Liver (tissue), 3 donors: Measurements from ENCODE around the gene UNC13C.

ENCODE experiments used
- ATF3 ChIP-seq: IDR thresholded peaks from 2 replicates; pipeline ENCODE4 v1.6.1; 2016; ENCODE audit warnings: antibody characterized with exemption
- CTCF ChIP-seq: fragments of 150-350 bp; IDR thresholded peaks from 2 replicates; pipeline ENCODE4 v1.5.1; 2017; ENCODE audit warnings: improper control_type of control experiment, low read depth, low read length; ENCODE audit not compliant: missing input control
- EGR1 ChIP-seq, 2 donors: IDR thresholded peaks; 2 replicates each; pipeline ENCODE4 v1.6.1; 2016 to 2018; ENCODE audit warnings: antibody characterized with exemption in 2 of 2, low read depth in 2 of 2
- HNF4G ChIP-seq: IDR thresholded peaks from 2 replicates; pipeline ENCODE4 v1.6.1; 2016; ENCODE audit warnings: antibody characterized with exemption
- RAD21 ChIP-seq, 2 donors: IDR thresholded peaks; 2 replicates each; pipeline ENCODE4 v1.6.1; 2016; ENCODE audit warnings: antibody characterized with exemption in 2 of 2, mild to moderate bottlenecking in 2 of 2
- SP1 ChIP-seq: IDR thresholded peaks from 2 replicates; pipeline ENCODE4 v1.6.1; 2018; ENCODE audit warnings: antibody characterized with exemption, mild to moderate bottlenecking
- TAF1 ChIP-seq: conservative IDR thresholded peaks from 2 replicates; pipeline ENCODE4 v1.6.1; 2016; ENCODE audit warnings: antibody characterized with exemption, mild to moderate bottlenecking
- TF ChIP-seq, protein P1 (sequence below): IDR thresholded peaks from 2 replicates; pipeline ENCODE4 v1.6.1; 2016; ENCODE audit warnings: antibody characterized with exemption
- TF ChIP-seq, protein P2 (sequence below): IDR thresholded peaks from 2 replicates; pipeline ENCODE4 v1.6.1; 2016; ENCODE audit warnings: antibody characterized with exemption
- TF ChIP-seq, protein P3 (sequence below): IDR thresholded peaks from 2 replicates; pipeline ENCODE4 v1.6.1; 2016; ENCODE audit warnings: antibody characterized with exemption, mild to moderate bottlenecking
- donor health status: healthy.
- donor health status: healthy.

GRCh38 chr15:54660356-54660755 is 682.1 kb downstream of the UNC13C start:
- TF ChIP-seq CTCF (no peak), ATF3 (no peak), TAF1 (no peak), EGR1 (IDR thresholded peaks at IDR 0.05; ENCODE audit: low read depth in 2 of 2) (no peak), RAD21 (IDR thresholded peaks at IDR 0.05) (no peak), SP1 (no peak), HNF4G (no peak)
- TF ChIP-seq, protein P1, sequence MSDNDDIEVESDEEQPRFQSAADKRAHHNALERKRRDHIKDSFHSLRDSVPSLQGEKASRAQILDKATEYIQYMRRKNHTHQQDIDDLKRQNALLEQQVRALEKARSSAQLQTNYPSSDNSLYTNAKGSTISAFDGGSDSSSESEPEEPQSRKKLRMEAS = no peak
- TF ChIP-seq, protein P2, sequence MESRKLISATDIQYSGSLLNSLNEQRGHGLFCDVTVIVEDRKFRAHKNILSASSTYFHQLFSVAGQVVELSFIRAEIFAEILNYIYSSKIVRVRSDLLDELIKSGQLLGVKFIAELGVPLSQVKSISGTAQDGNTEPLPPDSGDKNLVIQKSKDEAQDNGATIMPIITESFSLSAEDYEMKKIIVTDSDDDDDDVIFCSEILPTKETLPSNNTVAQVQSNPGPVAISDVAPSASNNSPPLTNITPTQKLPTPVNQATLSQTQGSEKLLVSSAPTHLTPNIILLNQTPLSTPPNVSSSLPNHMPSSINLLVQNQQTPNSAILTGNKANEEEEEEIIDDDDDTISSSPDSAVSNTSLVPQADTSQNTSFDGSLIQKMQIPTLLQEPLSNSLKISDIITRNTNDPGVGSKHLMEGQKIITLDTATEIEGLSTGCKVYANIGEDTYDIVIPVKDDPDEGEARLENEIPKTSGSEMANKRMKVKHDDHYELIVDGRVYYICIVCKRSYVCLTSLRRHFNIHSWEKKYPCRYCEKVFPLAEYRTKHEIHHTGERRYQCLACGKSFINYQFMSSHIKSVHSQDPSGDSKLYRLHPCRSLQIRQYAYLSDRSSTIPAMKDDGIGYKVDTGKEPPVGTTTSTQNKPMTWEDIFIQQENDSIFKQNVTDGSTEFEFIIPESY = no peak
- TF ChIP-seq, protein P3, sequence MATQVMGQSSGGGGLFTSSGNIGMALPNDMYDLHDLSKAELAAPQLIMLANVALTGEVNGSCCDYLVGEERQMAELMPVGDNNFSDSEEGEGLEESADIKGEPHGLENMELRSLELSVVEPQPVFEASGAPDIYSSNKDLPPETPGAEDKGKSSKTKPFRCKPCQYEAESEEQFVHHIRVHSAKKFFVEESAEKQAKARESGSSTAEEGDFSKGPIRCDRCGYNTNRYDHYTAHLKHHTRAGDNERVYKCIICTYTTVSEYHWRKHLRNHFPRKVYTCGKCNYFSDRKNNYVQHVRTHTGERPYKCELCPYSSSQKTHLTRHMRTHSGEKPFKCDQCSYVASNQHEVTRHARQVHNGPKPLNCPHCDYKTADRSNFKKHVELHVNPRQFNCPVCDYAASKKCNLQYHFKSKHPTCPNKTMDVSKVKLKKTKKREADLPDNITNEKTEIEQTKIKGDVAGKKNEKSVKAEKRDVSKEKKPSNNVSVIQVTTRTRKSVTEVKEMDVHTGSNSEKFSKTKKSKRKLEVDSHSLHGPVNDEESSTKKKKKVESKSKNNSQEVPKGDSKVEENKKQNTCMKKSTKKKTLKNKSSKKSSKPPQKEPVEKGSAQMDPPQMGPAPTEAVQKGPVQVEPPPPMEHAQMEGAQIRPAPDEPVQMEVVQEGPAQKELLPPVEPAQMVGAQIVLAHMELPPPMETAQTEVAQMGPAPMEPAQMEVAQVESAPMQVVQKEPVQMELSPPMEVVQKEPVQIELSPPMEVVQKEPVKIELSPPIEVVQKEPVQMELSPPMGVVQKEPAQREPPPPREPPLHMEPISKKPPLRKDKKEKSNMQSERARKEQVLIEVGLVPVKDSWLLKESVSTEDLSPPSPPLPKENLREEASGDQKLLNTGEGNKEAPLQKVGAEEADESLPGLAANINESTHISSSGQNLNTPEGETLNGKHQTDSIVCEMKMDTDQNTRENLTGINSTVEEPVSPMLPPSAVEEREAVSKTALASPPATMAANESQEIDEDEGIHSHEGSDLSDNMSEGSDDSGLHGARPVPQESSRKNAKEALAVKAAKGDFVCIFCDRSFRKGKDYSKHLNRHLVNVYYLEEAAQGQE = no peak
